HG02938 (cell line): Measurements from ENCODE around the gene FADS3.

ENCODE experiments used
- ATAC-seq: cut with Tn5 transposase; IDR thresholded peaks from one replicate; pipeline ENCODE4 v1.9.1; 2021; ENCODE audit warnings: mild to moderate bottlenecking, moderate library complexity; ENCODE audit not compliant: unreplicated experiment

The FADS3 gene

DNA sequence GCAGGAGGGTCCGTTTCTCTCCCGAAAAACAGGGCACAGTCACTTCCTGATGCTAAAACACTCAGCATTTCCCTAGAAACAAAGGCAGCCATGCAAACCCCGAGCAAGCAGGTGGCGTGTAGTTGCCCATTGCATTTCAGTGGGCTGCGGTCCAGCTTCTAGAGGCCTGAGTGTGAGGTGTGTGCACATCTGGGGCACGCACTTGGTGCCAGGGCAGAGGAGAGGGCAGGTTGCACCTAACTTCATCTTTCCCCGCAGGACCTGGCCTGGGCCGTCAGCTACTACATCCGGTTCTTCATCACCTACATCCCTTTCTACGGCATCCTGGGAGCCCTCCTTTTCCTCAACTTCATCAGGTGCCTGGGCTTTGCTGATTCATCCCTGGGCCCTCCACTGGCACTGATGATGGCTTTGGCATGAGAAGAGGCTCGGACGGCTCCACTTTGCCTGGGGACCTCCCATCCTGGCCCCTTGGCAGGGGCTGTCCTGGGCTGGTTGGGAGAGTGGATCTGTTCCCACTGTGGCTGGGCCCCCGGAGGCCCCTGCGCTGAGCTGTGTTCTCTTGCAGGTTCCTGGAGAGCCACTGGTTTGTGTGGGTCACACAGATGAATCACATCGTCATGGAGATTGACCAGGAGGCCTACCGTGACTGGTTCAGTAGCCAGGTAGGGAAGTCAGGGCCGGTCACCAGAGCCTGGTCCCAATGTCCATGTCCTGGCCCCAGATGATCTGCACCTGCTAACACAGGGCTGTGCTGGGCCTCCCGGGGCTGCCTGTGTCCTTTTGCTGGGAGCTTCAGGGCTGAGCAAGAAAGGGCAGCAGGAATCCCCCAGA is 28.4 kb downstream of the FADS3 start:
- no peak for ATAC-seq

DNA sequence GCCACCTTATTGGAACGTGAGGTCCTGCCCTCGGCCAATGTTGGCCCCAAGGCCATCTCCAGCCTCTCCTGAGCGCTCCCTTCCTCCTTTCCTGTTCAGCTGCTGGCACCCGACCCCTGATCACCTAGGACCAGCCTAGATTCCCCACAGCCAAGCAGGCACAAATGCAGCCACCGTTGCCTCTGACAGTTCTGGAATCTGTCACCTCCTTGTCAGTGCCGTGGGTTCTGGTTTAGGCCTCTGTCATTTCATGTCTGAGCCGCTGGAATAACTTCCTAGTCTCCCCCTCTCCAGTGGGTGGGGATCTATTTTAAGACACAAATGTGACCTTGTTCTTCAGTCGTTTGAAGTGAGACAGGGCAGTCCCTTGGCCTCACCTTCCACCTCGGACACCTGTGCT is 29.7 kb downstream of the FADS3 start:
- ATAC-seq: no peak

DNA sequence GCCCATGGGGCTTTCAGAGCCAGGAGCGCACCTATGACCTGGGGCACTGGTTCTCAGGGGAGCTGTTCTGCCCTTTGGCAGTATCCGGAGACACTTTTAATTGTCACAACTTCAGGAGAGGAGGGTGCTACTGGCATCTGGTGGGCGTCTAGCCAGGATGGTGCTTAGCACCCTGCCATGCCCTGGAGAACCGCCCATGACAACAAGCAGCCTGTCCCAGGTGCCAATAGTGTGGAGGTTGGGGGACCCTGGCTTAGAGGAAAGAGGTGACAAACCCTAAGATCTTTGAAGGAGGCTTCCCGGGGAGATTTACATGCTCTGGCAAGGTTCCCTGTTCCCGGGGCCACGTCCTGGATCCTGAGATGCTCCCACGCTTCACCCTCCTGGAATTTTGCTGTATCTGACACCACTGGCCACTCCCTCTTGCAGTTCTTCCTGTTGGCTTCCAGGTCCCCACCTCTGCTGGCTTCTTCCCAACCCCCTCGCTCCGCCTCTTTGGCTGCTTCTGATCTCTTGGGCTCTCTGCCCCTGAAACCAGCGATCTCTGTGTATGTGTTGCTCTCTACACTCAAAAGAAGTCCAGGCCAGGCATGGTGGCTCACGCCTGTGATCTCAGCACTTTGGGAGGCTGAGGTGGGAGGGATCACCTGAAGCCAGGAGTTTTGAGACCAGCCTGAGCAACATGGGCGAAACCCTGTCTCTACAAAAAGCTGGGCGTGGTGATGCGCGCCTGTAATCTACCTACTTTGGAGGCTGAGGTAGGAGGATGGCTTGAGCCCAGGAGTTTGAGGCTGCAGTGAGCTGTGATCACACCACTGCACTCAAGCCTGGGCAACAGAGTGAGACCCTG is 31.1 kb downstream of the FADS3 start:
- no peak for ATAC-seq

DNA sequence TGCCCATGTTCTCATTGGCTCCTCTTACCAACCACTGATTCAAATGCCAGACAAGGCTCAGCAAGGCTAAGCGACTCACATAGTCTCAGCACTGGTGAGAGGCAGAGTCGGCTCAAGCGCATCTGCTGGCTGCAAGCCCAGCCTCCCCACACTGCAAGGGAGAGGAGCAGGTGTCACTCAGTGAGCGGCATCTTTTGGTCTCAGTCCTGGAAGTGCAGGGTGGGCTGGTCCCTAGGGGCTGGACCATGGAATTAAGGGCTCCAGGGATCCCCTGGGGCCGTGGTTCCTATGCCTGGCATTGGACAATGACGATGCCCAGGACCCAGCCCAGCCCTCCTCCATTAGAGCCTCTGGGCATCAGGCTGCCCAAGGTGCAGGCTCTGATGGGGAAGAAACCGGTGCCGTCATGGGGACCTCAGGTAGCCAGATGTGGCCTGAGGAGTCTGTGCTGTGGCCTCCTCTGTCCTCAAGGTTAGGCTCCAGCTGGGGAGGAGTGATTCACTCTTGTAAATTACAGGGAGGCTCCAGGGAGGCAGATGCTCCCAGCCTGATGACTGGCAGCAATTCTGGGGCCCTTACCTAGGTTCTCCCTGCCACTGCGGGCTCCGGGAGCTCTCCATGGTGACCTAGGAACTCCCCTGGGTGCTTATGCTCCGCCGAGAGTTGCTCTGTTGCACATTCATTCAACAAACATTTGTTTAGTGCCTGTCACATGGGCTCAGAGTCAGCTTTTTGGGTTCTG is 35.2 kb downstream of the FADS3 start:
- ATAC-seq: no peak

DNA sequence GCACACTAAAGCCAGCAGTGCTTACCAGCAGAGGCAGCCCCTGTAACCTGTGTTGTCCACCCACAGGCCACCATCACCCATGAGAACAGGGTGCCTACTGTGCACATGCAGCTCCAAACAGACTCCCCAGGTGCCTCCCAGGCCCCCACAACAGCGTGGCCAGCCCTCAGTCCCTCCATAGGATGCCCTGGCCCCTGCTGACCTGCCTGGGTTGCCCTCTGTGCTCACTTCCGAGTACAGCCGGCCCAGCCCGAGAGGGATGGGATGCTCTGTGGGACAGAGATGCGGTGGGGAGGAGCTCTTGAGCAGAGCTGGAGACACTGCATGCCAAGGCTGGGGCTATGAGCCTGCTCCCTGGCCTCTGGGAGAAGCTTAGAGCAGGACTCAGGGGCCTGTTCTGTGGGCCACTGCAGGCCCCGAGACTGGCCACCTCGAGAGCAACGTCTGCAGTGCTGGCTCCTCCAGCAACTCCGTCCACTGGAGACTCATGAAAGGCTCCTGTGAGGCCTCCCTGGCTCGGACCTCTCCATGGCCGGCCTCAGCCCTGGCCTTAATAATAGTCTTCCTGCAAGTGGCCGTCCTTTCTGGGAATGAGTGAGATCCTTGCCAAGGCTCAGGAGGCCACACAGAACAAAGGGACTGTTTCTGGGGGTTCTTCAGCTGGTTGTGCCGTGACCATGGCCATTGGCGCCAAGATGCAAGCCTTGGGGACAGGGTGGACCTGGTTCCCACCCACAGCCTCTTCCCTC is 36.2 kb downstream of the FADS3 start:
- no peak for ATAC-seq

DNA sequence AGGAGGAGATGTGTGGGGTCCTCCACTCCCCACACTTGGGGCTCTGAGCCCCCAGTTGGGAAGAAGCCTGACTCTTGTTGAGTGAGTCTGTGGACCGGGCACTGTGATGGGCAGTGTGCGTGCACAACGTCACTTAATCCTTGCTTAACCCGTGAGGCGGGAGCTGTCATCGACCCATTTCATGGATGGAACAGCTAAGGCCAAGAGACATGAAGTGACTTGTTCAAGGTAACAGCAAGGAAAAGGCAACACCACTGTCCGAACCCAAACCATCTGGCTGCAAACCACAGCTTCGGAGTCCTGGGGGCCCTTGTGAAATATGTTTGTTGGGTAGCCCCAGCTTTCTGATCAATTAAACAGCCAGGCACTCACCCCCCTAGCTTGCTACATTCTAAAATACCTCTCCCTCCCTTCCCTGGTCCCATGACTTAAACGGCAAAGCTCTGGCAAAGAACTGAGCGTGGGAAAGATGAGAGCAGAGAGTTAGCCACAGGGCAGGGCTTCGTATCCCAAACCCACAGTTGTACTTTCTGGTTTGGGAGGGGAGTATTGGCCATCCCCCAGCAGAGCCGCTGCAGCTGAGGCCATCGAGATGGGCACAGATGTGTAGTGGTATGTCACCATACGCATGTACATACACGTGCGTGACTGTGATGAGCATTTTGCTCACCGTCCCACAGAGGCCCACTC is 37.0 kb downstream of the FADS3 start:
- ATAC-seq: no peak

DNA sequence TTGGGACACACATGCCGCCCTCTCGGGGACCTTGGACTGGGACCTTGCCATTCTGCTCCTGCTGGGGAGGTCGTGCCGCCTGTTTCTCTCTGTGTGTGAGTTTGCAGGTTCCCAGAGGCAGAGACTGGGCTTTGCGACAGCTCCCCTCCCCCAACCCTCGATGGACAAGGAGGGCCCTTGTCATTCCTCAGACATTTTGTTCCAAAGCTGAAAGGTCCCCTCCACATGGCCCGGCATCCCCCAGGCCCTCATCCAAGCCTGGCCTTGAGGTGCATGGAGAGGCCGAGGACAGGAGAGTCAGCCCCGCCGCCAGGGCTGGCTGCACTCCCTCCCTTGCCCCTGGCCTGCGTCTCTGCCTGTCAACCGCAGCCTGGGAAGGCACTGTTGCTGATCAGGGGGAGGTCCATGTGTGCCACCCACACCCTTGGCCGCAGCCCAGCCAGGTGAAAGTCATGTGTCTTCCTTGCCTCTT is 37.6 kb downstream of the FADS3 start:
- ATAC-seq: no peak

DNA sequence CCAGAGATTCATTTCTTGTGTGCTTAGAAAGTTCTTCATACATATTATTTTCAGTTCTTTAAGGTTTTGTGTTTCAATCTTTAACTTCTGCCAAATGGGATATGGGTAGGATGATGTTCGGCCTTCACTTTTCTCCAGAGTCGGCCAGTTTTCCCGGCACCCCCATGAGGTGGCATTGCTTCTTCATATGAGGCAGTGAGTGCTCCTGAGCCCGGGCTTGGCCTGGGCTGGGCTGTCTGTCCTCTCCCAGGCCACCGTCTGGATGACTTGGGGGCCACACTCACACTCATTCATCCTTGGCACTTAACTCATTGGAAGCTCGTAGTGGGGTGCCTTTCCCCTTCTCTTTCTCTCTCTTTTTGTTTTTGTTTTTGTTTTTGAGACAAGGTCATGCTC is 39.4 kb downstream of the FADS3 start:
- ATAC-seq: no peak

DNA sequence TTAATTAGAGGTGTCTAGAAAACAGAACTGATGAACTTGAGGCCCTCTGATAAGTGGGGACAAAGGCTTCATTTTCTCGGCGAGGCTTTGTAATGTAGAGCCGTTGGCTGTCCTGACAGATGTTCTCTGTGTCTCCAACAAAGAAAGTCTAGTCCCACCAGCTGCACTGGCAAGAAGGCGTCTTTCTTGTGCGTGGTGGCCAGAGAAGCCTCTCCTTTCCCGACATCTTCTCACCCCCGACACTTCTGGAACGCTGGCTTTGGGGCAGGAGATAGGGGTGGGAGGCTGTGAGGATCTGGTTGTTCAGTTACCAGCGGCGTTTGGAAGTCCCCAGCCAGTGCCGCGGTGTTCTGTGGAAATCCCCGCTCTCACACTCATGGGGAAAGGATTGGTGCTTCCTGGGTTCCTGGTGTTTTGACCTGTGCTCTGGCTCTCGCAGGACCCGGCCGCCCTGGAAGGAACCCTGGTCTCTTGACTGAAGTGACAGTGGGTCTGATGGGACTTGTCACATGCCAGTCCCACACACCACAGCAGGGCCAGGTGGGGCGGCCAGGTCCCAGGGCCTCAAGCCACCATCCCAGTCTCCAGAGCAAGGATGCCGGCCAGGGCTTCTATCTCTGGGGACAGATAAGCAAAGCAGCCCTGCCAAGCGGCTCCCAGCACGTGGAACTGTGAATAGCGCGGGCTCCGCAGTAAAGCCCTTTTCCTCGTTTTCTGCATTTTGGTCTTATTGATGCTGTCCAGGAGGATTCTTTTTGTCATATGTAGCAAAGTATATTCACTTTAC is 40.0 kb downstream of the FADS3 start:
- no peak for ATAC-seq

DNA sequence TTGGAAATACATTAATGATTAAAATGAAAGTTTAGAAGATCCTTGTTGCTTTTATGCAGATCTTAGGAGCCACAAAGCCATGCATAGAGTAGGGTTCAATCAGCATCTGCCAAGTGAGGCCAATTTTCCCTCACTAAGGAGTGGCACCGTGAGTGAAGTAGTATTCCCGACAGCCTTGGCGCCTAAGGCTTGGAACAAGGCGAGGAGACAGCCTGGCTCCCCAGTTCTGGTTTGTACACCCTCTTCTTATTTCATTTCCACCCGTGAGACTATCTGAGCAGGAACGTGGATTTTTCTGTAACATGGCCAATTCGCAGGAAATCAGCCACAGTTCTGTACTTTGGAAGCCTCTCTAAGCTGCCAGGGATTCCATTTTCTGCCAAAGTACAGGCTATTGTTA is 40.7 kb downstream of the FADS3 start:
- no peak for ATAC-seq

DNA sequence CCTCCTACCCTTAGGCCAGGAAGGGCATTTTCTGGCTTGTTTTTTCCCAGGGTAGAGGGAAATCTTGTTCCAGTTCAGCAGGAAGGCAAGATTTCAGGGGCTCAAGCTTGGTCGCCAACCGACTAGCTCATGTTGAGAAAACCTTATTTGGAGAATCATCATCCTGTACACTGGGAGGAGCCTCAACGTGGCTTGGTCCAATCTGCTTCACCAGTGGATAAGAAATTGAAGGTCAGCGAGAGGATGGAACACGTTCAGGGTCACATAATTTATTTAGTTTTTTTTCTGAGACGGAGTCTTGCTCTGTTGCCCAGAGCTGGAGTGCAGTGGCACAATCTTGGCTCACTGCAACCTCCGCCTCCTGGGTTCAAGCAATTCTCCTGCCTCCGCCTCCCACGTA is 42.7 kb downstream of the FADS3 start:
- ATAC-seq: no peak

DNA sequence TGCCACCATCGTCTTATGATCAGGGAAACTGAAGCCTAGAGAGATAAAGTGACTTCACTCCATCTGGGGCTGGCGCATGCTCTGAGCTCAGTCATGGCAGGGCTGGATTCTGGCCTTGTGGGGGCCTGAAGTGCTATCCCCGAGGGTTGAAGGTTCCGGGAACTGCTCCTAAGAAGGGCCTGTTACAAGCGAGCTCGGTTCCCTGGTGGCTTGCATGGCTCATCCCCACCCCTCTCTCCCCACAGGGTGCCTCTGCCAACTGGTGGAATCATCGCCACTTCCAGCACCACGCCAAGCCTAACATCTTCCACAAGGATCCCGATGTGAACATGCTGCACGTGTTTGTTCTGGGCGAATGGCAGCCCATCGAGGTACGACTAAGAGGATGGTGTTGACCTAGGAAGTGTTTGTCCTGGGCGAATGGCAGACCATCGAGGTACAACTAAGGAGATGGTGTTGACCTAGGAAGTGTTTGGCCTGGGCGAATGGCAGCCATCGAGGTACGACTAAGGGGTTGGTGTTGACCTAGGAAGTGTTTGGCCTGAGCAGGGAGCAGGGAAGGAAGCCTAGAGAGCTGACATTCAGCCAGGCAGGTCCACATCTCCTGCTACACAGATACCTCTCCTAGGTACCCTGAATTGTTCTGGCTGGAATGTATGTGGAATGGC is 43.3 kb downstream of the FADS3 start:
- ATAC-seq: no peak

DNA sequence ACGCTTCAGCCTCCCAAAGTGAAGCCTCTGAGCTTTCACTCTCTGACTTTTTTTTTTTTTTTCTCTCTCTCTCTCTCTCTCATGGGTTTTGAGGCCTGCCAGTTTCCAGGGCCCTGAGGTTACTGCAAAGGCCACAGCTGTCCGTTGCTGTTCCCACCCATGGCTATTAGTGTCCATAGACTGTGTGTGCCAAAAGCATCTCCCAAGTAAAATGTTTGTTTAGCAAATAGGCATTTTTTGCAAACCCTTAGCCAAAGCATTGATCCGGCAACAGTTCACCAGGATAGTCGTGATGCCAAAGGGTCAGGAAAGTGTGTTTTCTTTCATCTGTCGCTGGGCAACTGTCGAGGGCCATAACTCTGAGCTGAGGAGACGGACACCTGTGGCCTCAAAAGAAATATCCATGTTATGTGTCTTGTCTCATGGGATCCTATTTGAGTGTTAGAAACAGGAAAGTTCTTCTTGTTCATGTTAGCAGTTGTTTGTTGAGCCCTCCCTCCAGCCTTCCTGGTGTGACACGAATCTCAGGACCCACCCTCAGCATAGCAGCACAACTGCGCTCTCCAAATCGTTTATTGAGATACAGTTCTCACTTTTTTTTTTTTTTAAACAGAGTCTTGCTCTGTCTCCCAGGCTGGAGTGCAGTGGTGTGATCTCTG is 44.9 kb downstream of the FADS3 start:
- ATAC-seq: no peak

DNA sequence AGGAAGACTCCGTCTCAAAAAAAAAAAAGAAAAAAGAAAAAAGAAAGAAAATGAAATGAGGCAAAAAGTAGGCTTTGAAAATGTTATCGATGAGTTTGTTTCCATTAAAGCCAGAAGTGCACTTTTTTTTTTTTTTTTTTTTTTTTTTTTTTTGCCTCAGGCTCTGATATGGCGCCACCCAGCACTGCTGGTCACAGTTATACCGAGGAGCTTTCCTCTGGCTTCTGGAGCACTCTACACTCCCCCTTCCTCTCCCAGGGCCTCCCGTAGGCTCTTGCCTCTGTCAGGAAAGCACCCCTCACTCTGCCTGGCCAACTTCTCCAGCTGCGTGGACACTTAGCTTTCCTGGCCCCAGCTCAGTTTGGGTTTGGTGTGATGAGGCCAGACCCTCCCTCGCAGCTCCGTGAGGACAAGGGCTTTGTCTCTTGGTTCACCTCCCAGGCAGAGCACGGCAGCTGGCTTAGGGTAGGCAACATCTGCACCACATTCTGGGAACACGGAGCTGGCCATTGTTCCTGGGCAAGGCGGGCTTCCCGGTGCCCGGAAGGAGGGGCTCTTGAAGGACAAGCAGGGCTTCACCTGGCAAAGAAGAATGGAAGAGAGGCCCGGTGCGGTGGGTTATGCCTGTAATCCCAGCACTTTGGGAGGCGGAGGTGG is 46.3 kb downstream of the FADS3 start:
- ATAC-seq: no peak

DNA sequence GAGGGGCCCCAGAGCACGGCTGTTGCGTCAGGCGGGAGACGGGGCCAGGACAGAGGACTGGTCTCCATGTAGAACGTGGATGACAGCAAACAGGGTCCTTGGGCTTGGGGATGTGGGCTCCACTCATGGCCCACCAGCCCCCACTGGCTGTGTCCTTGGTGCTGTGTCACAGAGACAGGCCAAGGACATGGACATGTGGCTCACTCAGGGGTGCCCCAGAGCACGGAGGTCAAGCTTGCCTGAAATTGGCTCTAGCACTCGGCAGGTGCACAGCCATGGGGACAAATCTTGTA is 48.9 kb downstream of the FADS3 start:
- ATAC-seq: no peak

DNA sequence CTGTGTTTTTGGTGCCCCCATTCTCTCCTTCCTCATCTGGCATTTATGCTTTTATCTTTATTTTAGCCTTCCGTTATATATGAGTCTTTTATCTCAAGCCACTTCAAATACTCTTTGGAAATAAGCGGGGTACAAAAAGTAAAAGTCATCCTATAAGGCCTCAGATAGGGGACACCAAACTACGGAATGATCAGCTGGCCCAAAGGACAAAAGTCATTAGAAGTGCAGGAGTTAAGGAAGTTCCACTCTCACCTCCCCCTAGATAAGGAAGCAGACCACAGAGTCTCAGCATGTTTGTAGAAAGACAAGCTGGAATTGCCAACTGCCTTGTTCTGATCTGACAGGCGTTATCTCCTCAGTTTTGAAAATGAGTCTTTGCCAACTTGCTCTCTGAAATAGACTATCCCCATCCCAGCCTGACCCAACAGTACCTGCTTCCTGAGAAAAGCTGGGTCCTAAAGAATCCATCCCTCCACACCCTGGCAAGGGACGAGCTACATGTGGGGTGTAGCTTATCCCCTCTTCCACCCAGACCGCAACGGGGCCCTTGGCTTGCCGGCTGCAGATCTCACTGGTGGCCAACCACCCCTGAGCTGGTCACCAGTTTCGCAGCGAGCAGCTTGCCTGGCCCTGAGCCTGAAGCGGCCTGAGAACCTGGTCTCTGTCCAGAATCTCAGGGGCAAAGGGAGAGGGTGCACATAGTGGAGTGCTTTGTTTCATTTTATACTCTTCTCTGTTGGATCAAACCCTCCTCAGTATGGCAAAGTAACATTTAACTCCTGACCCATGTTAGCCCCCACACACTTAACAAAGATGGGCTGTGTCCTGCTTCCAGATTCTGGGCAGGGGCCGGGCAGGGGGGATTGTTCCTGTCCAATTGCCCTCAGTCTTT is 49.5 kb downstream of the FADS3 start:
- ATAC-seq: no peak

DNA sequence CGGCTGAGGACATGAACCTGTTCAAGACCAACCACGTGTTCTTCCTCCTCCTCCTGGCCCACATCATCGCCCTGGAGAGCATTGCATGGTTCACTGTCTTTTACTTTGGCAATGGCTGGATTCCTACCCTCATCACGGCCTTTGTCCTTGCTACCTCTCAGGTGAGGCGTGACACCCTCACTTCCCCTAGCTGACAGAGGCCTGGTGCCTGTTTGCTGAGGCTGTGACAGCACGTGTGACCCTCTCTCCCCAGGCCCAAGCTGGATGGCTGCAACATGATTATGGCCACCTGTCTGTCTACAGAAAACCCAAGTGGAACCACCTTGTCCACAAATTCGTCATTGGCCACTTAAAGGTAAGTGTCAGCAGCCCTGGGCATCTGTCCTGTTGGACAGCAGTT is 51.0 kb downstream of the FADS3 start:
- no peak for ATAC-seq
